T-helper 2 cell treated with Interferon-gamma antibody and Interleukin-4, amounts not matched to agents 100 ng/mL and 5 ng/mL, for 36 hours (primary cell): Measurements from ENCODE around the gene IFT74. TPM values are rescaled to one million over a fixed set of nuclear protein-coding genes. Genes with fewer than 3 reads are reported as not detected.

Experiments
- intact Hi-C: fragments of 100-400 bp; cut with micrococcal nuclease; formaldehyde crosslinking; loops from one replicate; pipeline ENCODE4 v1.15.1; 2023
- total RNA-seq: library from RNA; stranded (reverse); gene quantifications from 2 replicates; pipeline ENCODE4 v1.2.3, GENCODE V29; 2022

IFT74 gene
- total RNA-seq = 7.2 and 9.4 TPM in 2 replicates

DNA sequence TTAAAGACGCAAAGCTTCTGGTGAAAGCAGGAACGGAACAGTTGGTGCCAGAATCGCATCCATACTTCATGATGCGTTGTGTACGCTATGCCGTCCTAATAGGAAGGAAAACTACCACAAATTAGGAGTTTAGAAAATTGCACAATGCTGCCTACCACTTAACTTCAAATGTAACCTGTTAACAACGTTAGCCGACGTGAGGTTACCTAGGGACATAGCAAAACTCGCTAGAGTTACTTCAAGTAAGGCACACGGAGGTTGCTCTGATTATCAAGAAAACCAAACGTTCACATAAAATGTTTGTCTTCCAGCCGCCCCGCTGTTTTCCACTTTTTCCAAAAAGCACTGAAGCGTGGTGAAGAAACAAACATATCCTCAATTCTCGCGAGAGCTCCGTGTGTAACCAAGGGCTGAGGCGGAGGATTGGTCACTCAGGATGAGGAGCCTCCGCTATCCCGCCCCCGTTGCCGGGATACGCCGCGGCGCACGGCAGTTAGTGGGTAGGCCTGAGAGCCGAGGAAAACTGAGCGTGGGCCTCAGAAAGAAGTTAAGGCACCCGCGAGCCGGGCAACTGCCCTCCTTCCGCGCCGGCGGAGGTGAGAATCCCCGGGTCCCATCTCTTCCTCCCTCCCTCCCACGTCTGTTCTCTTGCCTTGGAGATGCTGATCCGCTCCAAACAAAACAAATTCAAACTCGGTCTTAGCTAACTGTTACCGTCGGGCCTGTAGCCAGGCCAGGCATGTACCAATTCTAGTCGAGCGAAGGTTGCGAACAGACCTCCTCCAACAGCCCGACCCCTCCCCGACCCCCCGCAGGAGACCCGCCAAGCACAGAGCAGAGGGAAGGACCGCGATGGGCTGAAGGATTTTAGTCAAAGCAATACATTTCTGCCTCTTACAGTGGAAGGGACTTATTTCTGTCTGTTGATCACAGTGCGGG is at the start of gene IFT74:
Gene IFT74 (plus strand): TSS at position 492 of the 939 bp plus-strand sequence. CDS start 5,556 bp downstream, outside the sequence.
- intact Hi-C loops = loop anchor here (1.0 to 10.0 kb wide), 4 partner anchors 9 to 619 kb away; partner anchors contain the start of genes C9orf72, CAAP1 and PLAA

DNA sequence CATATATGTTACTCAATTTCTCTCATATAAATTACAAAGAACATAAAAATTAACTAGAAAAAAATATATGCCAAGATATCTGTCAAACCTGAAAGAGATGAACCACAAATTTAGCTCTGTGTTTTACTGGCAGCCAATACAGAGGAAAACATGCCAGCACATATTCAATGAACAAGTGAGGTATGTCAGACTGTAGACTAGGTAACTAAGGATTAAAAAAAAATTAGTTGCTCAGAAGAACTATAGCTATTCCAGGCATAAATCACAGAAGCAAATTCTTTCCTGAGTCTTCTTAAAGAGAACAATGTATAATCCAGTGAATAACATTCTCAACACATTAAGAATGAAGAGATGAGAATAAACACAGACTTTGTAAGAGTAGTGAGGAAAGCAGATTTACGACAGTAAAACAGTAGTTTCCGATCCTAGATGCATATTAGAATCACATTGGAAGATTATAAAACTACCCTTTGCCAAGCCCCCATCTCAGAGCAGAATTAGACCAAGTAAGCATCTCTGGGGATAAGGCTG is 43.0 kb upstream of the IFT74 start:
- intact Hi-C loops = no loop called here

DNA sequence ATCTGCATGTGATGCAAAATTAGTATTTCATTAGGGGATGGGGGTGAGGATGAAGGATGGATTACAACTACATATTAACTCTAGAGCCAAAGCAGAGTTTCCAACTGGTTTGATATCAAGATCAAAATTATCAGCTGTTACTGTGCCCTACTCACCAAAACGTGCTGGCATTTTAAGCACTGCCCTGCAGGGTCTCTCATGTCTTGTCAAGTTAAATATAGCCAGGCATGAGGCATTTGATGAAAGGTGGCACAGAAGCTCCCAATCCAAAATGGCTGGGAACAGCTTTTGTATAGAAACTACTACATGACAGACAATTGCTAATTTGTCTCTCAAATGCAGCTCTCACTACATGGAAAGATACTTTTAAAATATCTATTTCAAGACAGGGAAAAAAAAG is 36.5 kb upstream of the IFT74 start:
- intact Hi-C loops = no loop called here

DNA sequence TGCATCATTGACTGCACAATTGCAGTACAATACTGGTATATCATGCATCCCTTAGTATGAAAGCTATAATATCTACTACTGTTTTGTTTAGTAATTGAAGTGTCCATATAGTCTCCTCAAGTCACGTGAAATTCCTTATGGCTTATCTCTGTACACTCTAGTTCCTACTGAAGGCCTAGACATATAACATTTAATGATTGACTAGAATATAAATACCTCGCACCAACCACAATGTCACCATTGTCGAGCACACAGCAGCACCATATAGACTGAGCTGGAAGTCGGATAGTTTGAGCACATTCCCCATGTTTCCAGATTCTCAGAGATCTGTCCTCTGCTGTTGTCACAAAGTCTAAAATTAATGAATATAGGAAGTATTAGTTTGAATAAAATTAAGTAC is 30.6 kb upstream of the IFT74 start:
- intact Hi-C loops = no loop called here

DNA sequence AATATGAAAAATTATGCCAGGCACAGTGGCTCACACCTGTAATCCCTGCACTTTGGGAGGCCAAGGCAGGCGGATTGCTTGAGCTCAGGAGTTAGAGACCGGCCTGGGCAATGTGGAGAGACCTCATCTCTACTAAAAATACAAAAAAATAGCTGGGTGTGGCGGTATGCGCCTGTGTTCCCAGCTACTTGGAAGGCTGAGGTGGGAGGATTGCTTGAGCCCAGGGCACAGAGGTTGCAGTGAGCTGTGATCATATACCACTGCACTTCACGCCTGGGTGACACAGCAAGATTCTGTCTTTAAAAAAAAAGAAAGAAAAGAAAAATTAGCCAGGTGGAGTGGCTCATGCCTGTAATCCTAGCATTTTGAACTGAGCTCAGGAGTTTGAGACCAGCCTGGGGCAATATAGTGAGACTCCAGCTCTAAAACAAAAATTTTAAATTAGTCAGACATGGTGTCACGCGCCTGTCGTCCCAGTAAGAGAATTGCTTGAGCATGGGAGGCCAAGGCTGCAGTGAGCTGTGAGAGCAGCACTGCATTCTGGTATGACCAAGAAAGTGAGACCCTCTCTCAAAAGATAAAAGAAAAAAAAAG is 27.2 kb upstream of the IFT74 start:
- intact Hi-C loops = loop anchor here (2.0 kb wide), 1 partner anchor 56 kb away; no protein-coding TSS in a partner anchor

DNA sequence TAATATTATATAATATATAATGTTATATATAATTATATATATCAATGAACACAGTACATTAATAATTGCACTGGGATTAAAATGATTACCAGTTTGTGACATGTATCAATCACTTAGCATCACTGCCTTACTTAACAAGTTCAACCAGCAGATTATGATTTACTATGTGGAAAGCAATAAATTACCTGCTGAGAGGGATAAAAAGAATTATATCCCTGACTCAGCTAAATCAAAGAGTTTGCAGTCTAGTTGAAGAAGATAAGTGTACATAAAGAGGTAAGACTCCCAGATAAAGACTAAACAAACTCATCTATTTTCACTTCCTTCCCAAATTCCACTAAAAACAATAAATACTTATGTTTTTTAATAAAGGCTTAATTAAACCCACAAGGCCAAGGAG is 20.4 kb upstream of the IFT74 start:
- intact Hi-C loops = no loop called here

DNA sequence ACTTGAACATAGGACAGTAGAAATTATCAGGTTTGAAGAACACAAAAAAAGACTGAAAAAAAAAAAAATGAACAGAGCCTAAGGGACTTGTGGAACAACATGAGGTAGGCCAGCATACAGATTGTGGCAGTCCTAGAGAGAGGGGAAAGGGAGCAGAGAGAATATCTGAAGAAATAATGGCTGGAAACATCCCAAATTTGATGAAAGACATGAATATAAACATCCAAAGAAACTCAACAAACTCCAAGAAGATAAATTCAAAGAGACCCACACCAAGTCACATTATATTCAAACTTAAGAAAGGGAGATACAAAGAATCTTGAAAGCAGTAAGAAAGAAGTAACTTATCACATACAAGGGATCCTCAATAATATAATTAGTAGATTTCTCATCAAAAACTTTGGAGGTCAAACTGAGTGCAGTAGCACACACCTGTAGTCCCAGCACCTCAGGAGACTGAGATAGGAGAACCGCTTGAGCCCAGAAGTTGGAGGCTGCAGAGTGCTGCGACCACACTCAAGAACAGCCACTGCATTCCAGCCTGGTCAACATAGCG is 18.3 kb upstream of the IFT74 start:
- intact Hi-C loops = no loop called here

DNA sequence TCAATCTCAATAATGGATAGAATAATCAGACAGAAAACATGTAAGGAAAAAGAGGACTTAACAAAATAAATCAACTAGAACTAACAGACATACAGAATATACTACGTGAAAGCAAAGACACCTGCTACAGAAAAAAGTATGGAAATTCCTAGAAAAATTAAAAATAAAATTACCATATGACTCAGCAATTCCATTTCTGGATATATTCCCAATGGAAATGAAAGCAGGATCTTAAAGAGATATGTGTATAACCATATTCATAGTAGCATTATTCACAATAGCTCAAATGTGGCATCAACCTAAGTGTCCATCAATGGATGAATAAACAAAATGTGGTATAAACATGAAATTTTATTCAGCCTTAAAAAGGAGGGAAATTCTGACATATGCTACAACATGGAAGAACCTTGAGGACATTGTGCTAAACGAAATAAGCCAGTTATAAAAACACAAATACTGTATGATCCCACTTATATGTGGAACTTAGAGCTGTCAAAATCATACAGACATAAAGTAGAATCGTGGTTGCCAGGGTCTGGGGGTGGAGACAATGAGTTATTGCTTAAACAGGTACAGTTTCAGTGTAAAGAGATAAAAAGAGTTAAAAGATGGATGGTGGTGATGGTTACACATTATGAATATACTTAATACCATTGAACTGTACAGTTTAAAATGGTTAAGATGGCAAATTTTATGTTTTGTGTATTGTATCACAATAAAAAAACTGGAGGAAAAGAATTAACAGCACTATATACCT is 16.1 kb upstream of the IFT74 start:
- intact Hi-C loops = loop anchor here (2.0 kb wide), 1 partner anchor 17 kb away; the partner anchor contains the start of gene IFT74

DNA sequence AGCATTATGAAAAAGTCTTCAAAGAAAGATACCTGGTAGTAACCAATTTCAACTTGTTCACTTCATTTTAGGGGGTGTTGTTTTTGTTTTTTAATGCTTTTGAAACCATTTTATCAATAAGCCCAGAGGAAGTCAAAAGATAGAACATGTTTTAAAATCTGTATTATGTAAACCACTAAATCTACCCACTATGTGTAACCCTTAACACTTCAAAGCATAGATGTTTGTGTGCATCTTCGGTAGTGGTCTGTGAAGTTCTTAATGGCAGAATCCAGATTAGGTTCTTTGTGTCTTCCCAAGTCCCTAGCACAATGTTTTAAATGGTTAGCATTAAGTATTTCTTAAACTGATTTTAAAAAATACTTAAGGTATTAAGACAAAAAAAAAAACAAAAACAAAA is 15.4 kb upstream of the IFT74 start:
- intact Hi-C loops = loop anchor here (2.0 kb wide), 1 partner anchor 16 kb away; the partner anchor contains the start of gene IFT74

DNA sequence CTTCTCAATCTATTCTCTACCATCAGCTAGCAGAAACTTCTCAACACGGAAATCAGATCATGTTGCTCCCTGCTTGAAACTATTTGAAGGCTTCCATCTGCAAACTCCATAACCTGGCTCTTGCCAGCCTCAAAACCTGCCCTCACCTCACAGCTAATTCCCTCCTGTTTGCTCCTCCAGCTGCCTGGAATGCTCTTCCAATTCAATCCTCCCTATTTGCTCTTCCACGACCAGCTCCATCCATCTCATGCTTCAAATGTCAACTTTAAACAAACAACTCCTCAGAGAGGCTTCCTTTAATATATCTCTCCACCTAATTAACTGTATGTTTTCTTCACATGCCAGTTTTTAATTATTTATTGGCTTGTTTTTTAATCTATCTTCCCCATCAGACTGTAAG is 10.6 kb upstream of the IFT74 start:
- intact Hi-C loops = no loop called here

DNA sequence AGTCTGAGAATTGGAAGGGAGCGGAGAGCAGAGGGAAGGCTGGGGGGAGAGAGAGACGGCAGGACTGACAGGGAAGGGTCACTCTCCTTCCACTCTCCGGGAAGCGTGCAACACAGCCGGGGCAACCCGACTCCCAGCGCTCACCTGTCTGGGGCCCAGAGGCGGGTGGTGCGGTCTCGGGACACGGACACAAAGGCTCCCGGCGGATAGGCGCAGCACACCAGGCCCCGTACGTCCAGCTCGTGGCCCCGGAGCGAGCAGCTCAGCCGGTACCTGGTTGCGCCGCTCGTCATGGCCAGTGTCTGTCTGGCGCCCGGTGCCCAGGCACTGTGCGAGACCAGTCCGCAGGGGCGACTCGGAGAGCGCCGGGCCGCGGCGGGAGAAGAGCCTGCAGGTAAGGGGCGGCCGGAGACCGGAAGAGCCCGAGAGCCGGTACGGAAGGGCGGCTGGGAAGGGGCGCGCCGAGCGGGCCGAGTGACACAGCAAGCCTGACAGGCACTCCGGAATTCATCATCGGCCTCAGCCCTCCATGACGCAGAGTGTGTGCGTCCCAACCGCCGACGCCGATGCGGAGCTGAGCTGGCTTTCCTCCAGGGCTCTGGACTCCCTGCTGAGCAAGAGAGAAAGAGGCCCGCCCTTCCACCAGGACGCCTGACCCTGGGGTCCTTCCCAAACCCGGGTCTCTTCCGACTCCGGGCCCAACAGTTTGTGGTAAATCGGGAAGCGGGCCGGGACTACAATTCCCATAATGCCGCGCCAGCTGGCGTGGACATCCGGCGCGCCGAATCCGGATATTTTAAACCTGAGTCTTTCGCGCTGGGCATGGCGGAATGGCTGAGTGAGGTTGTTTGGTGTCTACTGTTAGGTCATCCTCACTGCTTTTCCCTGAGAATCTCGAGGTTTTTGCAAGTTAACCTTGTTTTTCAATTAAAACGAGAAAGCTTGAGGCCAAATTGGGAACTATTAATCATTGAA is 9.2 kb upstream of the IFT74 start, which contains the start of gene PLAA:
Gene PLAA (minus strand): TSS at position 490 of the 975 bp plus-strand sequence. CDS start 197 bp downstream, at position 293.
- intact Hi-C loops = loop anchor here (1.0 kb wide), 2 partner anchors 9 to 55 kb away; partner anchors contain the start of genes CAAP1 and IFT74

DNA sequence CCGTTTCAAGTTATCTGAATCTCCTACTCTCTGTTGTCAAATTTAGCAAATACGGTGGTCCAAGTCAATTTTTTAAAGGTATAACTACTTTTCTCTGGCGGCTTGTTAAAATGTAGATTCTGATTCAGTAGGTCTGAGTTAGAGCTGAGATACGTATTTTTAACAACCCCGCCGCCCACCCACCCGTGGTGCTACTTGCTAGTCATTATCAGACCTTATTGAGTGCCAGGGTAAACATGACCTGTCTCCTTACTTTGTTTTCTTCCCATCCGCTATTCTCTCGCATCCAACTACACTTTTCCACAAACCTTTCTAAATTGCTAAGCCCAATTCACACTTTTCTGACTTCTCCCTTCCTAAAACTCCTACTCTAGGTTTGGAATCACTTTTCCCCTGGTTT is 8.5 kb upstream of the IFT74 start:
- intact Hi-C loops = loop anchor here (1.0 kb wide), 2 partner anchors 9 to 55 kb away; partner anchors contain the start of genes CAAP1 and IFT74

DNA sequence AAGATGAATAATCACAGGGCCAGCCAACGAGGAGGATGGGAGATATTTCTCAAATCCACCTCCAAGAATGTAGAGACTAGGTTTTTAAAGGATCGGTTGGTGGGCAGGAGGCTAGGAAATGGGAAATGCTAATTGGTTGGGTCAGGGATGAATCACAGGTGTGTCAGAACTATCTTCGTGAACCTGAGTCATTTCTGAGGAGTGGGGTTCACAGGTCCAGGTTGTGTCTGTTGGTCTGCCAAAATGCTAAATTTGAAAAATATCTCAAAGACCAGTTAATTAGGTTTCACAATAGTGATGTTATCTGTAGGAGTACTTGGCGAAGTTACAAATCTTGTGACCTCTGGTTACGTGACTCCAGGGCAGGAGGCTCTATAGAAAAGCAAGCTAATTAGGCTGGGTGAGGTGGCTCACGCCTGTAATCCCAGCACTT is 6.6 kb upstream of the IFT74 start:
- intact Hi-C loops = loop anchor here (10.0 kb wide), 1 partner anchor 625 kb away; the partner anchor contains the start of gene C9orf72

DNA sequence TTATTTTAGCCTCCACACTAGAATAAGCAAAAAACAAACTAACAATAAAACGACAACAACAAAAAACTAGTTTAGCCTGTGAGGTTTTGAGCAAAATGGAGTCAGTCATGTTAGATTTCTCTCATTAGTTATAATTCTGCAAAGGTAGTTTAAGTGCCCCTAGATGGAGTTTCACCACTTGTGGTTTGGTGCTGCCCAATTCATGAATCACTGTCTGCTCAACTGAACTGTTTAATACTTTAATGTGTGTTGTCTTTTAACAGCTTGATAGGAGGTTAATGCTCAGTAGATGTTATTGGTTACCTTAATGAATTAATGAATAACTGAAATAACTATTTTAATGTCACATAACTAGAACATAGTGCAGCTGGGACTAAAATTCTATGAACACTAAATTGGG is 5.7 kb upstream of the IFT74 start:
- intact Hi-C loops = loop anchor here (10.0 kb wide), 1 partner anchor 624 kb away; the partner anchor contains the start of gene C9orf72

DNA sequence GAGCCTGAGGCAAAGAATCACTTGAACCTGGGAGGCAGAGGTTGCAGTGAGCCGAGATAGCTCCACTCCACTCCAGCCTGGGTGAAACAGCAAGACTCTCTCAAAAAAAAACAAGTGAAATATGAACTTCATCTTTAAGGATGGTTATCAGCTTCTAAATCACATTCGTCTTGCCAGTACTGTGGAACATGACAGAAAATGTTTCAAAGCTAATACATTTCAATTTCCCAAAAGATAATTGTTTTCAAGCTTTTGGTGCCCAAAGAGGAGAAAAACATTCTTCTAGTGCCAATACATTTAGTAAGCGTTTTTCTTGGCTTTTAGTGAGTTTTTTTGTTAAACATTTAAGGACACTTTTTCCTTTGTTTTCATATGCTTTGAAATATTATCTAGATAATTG is 4.4 kb upstream of the IFT74 start:
- intact Hi-C loops = loop anchor here (10.0 kb wide), 1 partner anchor 623 kb away; the partner anchor contains the start of gene C9orf72

DNA sequence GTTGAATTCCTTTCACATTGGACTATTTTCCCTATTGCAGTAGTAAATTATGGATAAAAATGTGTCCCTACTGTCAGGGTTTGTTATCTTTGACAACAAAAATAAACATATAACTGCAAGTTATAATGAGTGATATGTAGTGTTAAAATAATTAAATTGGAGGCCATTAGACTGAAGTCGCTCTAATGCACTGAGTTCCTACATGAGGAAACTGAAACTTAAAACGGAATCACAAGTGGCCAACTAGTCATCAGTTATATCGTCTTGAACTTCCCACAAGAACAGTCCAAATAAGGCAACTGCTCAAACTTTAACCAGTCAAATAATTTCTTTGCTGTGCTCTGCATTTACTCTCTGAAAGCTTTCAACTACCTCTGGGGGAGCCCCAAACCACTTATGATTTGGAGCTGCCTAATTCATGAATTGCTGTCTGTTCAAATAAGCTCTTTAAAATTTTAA is 2.1 kb upstream of the IFT74 start:
- intact Hi-C loops = loop anchor here (10.0 kb wide), 1 partner anchor 621 kb away; the partner anchor contains the start of gene C9orf72

DNA sequence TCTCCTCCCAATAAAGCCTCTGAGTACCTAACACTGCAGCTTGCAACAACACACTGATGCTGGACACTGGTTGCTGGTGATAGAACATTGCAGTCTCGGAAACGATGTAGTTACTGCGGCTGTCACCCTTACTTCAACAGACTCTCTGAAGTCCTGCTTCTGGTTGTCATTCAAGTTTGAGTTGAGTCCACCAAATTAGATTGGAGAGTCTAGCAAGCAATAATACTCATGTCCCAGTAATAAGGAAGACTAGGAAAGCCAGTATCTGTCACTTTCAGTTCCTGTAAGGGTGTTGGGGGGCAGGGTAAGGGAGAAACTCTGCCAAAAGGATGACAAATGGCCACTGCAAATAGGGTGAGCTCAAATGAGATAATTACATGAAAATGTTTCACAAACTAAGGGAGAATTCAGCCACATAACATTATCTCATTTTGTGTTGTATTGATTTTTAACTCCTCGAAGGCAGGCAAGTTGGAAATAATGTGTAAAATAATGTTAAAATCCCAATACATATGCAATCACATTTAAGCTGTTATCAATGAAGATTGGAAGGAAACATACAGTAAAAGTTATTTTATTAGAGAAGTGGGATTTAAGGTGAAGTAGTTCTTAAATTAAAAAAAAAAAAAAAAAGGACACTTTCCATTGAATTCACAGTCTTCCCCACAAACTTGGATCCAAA is 849 bp upstream of the IFT74 start:
- intact Hi-C loops = loop anchor here (10.0 kb wide), 1 partner anchor 619 kb away; the partner anchor contains the start of gene C9orf72

DNA sequence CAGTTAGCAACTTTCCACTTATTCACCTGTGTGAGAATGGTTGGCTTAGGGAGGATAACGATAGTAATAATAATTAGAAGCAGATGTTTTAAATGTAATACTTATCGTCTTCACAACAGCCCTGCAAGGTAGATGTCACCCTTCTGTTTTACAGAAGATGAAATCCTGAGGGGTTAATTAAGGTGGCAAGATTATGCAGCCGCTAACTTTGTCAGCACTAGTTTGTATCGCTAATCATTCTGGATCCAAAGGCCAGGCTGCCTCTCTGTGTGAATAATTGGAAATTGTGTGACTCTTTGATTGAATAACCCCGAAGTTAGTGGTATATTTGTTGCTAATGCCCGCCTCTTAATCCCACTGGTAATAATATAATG is 635 bp downstream of the IFT74 start:
- intact Hi-C loops = loop anchor here (1.0 to 10.0 kb wide), 4 partner anchors 10 to 618 kb away; partner anchors contain the start of genes C9orf72, CAAP1 and PLAA
